Endothelial cell of hepatic sinusoid (primary cell): ENCODE measurements around the gene CACYBP.
"Not testable (repeated sequence)": the region's sequence is repeated elsewhere in the genome, so short reads cannot be mapped to it uniquely, and the experiment has no call there.

Experiments
- in situ Hi-C: cut with HindIII; loops from 2 replicates; pipeline ENCODE4 v1.10.0; 2017; ENCODE audit warnings: low sequenced_read_pairs

CACYBP gene

DNA sequence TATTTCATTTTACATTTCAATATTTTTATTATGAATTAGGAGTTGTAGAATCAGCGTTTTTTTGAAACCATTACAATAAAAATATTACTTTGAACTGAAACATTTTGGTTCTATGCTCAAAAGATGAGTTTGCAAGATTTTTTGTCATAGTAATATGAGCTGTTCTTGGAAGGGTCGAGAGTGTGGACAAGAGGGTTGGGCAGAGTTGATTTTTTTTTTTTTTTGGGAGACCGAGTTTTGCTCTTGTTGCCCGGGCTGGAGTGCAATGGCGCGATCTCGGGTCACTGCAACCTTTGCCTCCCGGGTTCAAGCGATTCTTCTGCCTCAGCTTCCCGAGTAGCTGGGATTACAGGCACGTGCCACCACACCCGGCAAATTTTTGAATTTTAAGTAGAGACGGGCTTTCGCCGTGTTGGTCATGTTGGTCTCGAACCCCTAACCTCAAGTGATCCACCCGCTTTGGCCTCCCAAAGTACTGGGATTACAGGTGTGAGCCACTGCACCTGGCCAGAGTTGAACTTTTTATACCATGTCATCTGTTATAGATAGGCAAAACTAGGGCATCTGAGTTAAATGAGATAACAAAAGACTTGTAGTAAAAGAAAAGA, 3.3 kb downstream of the CACYBP start:
- in situ Hi-C loops = no loop called here

- in situ Hi-C loops = no loop called here
These were observed 3.8 kb downstream of the CACYBP start for GRCh38 chr1:175003521-175003920.

- in situ Hi-C loops = no loop called here
These were observed 5.5 kb downstream of the CACYBP start for GRCh38 chr1:175005085-175005783.

- in situ Hi-C loops = no loop called here
These were observed 9.8 kb downstream of the CACYBP start for GRCh38 chr1:175009532-175009931.

DNA sequence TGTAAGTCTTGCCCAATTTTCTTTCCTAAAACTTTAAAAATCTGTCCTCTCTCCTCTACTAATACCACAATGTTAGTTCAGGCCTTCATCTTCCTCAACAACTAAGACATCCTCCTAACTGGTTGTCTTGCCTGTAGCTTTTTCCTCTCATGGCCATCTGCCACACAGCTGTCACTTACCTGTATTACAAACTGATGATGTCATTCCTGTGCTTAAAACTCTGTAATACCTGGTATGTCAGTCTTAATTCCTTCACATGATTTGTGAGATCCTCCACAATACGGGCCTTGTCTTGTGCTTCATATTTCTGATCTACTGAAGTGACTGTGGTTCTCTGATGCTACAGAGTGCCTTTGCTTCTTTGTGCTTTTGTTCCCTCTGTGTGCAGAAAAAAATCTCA, 13.7 kb downstream of the CACYBP start:
- in situ Hi-C loops = no loop called here

DNA sequence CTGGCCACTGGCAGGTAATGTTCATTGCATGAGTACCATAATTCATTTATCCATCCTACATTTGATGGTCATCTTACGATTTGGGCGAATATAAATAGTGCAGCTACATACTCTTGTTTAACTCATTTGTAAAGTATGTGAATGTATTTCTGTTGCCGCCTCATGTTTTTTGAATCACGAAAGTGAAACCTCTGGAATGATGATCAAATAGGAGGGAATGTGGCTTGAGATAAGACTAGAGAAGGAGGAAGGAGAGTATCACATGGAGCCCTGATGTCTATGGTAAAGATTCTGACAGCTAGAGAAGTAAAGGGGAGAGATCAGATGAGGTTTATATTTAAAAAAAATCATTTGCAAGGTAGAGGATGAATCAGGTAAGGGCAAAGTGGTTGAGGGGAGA, 15.5 kb downstream of the CACYBP start:
- in situ Hi-C loops = no loop called here

DNA sequence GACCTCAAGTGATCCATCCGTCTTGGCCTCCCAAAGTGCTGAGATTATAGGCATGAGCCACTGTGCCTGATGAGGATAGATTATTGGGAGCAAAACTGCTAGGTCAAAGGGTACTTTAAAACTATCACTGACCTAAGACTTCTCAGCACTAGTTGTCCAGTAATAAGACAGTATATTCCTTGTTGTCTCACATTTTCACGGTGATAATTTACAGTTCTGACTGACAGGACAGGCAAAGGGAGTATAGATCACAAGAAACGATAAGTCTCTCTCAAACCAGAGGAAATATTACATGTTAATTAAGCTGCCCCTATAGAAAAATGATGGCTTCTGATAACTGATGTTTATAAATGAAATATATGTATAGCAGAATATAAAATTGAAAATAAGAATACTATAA, 19.8 kb downstream of the CACYBP start:
- in situ Hi-C loops = no loop called here

GRCh38 chr1:175023043-175023921, 23.5 kb downstream of the CACYBP start, which contains the start of gene MRPS14:
TSS of gene MRPS14 (minus strand) at chr1:175023425. CDS start at chr1:175023408, 17 bp downstream.
- in situ Hi-C loops = no loop called here

DNA sequence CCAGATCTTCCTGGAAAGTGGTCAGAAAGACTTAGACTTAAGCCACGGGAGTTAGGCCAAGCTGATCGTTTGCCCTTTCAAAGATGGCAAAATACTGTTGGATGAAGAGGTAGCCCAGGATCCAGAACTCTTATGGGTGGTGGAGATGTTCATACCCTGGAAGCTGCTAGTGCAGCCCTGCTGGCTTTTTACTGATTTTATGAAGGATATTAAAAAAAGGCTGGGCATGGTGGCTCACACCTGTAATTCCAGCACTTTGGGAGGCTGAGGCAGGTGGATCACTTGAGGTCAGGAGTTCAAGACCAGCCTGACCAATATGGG, 24.1 kb downstream of the CACYBP start:
- in situ Hi-C loops = not testable (repeated sequence)

GRCh38 chr1:175024773-175025172, 25.0 kb downstream of the CACYBP start:
- in situ Hi-C loops = no loop called here

GRCh38 chr1:175033953-175034352, 34.2 kb downstream of the CACYBP start:
- in situ Hi-C loops = no loop called here

- in situ Hi-C loops = no loop called here
These were observed 35.0 kb downstream of the CACYBP start for GRCh38 chr1:175034775-175035174.

GRCh38 chr1:175035865-175036264, 36.1 kb downstream of the CACYBP start:
- in situ Hi-C loops = no loop called here

DNA sequence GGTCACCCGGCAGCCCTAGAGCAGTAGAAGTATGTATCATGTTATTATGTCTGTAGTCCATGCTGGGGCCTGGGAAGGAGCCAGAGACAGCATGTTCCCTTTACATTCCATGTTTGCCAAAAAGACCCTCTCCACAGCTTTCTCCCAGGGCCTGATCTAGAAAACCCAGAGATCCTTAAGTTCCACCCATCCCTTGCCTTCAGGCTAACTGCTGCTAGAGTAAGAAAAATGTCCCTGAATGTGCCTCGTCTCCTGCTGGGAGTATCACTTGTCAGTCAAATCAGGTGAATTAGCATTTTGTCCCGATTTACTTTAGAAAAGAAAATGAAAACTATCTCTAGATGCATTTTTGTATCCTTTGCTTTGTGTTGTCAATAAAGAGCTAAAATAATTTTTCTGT, 36.7 kb downstream of the CACYBP start:
- in situ Hi-C loops = no loop called here

DNA sequence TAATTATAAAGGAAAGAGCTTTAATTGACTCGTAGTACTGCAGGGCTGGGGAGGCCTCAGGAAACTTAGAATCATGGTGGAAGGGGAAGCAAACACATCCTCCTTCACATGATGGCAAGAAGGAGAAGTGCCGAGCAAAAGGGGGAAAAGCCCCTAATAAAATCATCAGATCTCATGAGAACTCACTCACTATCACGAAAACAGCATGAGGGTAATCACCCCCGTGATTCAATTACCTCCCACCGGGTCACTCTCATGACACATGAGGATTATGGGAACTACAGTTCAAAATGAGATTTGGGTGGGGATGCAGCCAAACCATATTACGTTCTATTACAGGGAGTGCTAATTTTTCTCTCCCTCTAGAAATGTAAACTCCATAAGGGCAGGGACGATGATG, 37.7 kb downstream of the CACYBP start:
- in situ Hi-C loops = no loop called here

- in situ Hi-C loops = no loop called here
These were observed 40.7 kb downstream of the CACYBP start for GRCh38 chr1:175040324-175040879.

DNA sequence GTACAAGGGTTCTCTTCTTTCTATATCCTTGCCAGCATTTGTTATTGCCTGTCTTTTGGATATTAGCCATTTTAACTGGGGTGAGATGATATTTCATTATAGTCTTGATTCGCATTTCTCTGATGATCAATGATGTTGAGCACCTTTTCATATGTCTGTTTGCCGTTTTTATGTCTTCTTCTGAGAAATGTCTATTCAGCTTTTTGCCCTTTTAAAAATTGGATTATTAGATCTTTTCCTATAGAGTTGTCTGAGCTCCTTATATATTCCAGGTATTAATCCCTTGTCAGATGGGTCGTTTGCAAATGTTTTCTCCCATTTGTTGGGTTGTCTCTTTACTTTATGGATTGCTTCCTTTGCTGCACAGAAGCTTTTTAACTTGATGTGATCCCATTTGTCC, 42.9 kb downstream of the CACYBP start:
- in situ Hi-C loops = no loop called here

- in situ Hi-C loops = no loop called here
These were observed 44.1 kb downstream of the CACYBP start for GRCh38 chr1:175043824-175044223.

GRCh38 chr1:175044591-175044990, 44.8 kb downstream of the CACYBP start:
- in situ Hi-C loops = not testable (repeated sequence)

- in situ Hi-C loops = no loop called here
These were observed 45.4 kb downstream of the CACYBP start for GRCh38 chr1:175045097-175045496.

DNA sequence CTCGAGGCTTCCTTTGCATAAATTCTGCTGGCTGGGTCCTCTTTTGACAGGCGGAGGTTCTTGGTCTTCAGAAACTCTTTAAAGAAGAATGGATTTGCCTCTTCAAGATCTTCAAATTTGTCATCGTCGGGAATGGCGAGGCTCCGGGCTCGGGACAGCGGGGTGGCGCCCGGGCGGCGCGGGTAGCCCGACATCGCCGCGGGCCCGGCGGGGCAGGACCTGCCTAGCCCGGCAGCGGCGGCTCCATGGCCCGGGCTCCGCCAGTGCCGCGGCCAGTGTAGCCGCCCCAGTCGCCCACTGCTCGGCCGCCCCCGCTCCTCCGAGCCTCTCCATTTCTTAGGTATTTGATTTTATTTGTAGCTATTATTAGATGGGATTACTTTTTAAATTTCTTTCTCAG, 45.8 kb downstream of the CACYBP start:
- in situ Hi-C loops = no loop called here

DNA sequence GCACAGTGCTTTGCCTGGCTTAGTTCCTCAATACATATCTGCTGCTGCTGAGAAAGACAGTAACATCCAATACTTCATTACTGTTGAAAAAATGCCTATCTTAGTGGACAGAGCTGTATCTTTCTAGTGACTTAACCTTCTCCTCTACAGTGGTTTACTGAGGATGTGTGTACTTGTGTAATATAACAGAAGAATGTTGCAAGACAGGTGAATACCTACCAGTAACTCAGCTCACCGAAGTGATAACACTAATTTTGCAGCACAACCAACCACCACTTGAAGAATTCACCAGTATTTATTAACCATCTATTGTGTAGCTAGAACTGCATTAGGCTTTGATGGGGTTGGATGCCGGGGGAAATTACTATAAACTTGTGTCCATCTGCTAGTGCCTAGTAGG, 51.2 kb downstream of the CACYBP start:
- in situ Hi-C loops = no loop called here
